GM21381 (cell line): ENCODE measurements around the gene DHRS7B.
"Not testable (repeated sequence)": the region's sequence is repeated elsewhere in the genome, so short reads cannot be mapped to it uniquely, and the experiment has no call there.

Experiments
- ATAC-seq: cut with Tn5 transposase; IDR thresholded peaks from one replicate; pipeline ENCODE4 v1.9.1; 2021; ENCODE audit warnings: mild to moderate bottlenecking, moderate library complexity; ENCODE audit not compliant: unreplicated experiment

DHRS7B gene

DNA sequence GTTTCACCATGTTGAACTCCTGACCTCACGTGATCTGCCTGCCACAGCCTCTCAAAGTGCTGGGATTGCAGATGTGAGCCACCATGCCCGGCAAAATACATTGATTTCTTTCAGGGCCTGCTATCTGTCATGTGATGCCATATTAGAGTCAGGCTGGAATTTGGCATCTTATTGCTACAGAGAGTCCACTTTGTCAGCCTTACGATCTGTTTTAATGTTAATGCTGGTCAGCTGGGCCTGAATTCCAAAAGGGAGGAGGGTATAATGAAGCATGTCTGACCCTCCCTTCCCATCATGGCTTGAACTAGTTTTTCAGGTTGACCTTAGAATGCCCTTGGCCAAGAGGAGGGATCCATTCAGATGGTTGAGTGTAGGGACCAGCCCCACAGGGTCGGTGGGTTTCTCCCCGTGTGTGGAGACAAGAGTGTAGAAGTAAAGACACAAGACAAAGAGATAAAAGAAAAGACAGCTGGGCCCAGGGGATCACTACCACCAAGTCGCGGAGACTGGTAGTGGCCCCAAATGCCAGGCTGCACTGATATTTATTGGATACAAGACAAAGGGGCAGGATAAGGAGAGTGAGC is 19.6 kb upstream of the DHRS7B start:
- not testable (repeated sequence) for ATAC-seq

GRCh38 chr17:21108651-21109050 is 18.1 kb upstream of the DHRS7B start:
- ATAC-seq = no peak

- no peak for ATAC-seq
Measured at GRCh38 chr17:21113049-21113690, 13.6 kb upstream of the DHRS7B start.

GRCh38 chr17:21113716-21114115 is 13.0 kb upstream of the DHRS7B start:
- no peak for ATAC-seq

DNA sequence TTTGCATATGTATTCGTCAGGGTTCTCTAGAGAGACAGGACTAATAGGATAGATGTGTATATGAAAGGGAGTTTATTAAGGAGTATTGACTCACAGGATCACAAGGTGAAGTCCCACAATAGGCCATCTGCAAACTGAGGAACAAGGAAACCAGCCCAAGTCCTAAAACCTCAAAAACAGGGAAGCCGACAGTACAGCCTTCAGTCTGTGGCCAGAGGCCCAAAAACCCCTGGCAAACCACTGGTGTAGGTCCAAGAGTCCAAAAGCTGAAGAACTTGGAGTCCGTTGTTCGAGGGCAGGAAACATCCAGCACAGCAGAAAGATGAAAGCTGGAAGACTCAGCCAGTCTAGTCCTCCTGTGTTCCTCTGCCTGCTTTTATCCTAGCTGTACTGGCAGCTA is 12.0 kb upstream of the DHRS7B start:
- ATAC-seq = not testable (repeated sequence)

DNA sequence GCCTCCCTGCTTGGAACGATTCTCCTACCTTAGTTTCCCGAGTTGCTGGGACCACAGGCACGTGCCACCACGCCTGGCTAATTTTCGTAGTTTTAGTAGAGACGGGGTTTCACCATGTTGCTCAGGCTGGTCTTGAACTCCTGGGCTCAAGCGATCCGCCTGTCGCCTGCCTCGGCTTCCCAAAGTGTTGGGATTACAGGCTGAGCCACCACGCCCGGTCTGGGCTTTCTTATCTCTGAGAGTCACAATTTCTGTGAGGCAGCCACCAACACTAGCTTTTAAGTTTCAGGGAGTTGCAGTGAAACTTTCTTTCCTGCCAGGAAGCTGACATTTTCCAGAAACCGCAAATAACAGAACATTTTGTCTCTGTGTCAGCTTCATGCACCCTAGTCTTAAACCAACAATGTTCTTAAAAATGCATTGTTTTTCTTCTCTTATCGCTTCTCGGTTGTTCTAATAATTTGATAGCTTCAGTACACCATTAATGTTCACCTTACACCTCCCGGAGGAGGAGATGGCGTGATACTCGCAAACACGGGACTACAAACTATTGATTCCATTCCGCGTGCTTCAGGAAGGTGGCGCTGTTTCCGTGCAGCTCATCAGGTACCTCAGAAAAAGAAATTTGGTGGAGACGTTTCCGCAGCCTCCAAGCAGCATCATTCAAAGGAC is 7.4 kb upstream of the DHRS7B start:
- peak; percentile 54 for ATAC-seq

- no peak for ATAC-seq
Measured at GRCh38 chr17:21119919-21120249, 6.9 kb upstream of the DHRS7B start.

GRCh38 chr17:21124086-21124485 is 2.7 kb upstream of the DHRS7B start:
- ATAC-seq = no peak

DNA sequence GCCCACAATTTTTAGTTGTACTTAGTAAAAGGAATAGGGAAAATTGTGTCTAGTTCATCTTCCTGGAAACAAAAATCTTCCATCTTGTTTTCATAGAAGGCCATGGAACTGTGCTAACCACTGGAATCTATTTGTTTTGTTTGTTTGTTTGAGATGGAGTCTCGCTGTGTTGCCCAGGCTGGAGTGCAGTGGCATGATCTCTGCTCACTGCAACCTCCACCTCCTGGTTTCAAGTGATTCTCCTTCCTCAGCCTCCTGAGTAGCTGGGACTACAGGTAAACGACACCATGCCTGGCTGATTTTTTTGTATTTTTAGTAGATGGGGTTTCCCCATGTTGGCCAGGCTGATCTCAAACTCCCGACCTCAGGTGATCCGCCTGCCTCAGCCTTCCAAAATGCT is 2.2 kb upstream of the DHRS7B start:
- ATAC-seq = not testable (repeated sequence)

GRCh38 chr17:21125862-21126261 is 902 bp upstream of the DHRS7B start:
- no peak for ATAC-seq

DNA sequence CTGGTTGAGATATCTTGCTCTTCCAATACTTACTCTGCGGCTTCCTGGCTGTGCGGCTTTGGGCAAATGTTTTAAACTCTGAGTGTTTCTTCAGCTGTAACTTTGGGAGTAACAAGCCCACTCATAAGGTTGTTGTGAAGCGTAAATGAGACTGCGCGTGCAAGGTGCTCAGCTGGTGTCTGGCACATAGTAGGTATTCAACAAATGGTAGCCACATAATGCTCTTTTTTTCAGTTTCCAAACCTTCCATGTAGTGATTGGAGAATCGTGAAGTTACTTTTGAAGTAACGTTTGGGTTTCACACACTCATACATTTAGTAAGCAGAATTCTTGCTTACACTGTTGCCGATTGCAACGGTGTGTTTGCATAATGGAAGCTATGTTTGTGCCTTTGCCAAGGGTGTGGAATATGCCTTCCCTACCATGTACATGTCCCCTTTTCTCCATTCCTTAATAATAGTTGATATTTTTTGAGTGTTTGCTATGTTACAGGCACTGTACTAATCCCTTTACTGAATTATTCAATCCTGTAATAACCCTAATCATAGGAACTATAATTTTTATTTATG is 829 bp downstream of the DHRS7B start:
- ATAC-seq = no peak

- no peak for ATAC-seq
Measured at GRCh38 chr17:21129023-21129681, 2.4 kb downstream of the DHRS7B start.

DNA sequence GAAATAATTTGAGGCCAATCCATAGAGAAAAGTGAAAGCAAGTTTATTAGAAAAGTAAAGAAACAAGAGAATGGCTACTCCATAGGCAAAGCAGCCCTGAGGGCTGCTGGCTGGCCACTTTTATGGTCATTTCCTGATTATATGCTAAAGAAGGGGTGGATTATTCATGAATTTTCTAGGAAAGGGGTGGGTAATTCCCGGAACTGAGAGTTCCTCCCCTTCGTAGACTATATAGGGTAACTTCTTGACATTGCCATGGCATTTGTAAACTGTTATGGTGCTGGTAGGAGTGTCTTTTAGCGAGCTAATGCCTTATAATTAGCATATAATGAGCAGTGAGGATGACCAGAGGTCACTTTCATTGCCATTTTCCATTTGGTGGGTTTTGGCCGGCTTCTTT is 4.4 kb downstream of the DHRS7B start:
- no peak for ATAC-seq

DNA sequence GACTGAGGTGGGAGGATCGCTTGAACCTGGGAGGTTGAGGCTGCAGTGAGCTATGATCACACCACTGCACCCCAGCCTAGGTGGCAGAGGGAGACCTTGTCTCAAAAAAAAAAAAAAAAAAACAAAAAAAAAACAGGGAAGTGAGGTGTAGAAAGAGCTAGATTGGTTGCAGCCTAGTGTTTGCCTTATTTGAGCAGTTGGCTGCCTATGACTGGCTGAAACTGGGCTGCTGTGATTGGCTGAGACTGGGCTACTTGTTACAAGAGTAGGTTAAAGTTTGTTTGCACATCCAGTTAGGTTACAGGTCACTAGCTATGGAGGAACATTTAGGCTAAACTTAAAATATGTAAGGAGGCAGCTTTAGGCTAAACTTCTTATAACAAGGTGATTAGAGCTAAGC is 5.7 kb downstream of the DHRS7B start:
- ATAC-seq = no peak

DNA sequence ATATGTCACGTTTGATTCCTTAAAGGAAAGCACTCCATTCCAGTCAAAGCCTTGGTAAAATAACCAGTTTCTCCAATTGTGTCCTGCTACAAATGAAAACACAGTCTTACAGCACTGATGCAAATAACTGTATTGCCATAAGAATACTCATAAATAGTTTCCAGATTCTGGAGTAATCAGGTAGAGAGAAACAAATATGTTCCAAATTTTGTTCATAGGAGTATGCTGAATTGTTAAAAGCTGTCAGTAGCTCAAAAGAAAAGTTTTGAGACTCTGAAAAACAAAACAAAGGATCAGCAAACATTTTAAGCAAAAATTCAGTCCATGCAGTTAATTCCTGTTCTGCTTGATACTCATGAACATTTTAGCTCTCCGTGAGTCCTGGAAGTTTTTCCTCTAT is 7.8 kb downstream of the DHRS7B start:
- ATAC-seq = no peak

- no peak for ATAC-seq
Measured at GRCh38 chr17:21140911-21141310, 14.1 kb downstream of the DHRS7B start.

DNA sequence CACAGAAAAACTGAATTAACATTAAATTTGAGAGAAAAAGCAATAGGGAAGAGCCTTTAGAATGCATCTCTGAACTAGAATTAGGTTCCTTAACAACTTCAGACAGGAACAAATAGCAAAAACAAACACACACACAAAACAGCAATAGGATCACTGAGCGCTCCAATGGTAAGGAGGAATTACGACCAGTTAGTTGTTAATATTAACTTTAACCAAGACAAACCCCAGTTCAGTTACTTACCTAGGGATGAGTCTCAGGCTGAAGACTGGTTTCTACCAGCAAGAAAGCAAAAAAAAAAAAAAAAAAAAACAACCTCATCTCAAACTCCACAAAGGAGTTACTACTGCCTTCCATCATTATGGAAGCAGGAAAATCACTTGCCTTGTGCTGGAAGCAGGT is 14.6 kb downstream of the DHRS7B start:
- no peak for ATAC-seq

DNA sequence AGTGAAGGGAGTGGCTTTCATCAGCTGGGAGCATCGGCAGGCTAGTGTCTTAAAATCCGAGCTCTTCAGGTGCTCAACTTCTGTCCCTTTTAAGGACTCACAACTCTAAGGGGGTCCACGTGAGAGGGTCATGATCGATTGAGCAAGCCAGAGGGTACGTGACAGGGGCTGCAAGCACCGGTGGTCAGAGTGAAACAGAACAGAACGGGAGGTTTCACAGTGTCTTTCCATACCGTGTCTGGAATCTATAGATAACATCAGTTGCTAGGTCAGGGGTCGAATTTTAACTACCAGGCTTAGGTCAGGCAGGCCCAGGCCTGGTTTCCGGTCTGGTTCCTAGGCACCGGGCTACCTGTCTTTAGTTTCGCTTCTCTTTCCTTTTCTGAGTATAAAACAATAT is 15.3 kb downstream of the DHRS7B start:
- ATAC-seq = not testable (repeated sequence)

- ATAC-seq = no peak
Measured at GRCh38 chr17:21143695-21144094, 16.9 kb downstream of the DHRS7B start.

GRCh38 chr17:21144299-21144698 is 17.5 kb downstream of the DHRS7B start:
- not testable (repeated sequence) for ATAC-seq

DNA sequence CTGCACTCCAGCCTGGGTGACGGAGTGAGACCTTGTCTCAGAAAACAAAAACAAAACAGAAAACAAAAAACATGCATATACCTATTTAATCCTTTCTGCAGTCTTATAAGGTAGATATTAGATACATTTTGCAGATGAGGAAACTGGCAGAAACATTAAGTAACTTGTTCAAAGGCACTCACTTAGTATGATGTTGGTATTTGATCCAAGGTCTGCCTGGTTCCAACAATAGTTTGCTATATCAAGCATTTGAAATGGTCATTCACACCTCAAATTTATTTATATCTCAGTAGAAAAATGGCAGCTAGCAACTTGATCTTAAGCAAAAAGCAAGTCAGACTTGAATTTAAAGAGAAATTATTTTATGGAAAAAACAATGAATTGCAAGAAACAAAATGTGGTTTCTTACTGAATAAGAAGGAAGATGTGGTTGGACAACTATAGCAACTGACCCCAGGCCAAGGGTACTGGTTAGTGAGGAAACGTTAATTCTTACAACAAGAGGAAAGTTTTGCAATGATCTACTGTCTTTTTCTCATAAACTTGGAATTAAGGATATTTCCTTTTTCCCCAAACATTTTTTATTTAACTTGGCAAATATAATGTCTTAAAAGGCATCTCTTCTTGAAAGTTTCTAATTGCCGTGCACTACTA is 19.7 kb downstream of the DHRS7B start:
- no peak for ATAC-seq
